IMR-90 (cell line): ENCODE measurements around the gene PCDHB12. TPM values are rescaled to one million over a fixed set of nuclear protein-coding genes. Genes with fewer than 3 reads are reported as not detected.
"Not testable (repeated sequence)": the region's sequence is repeated elsewhere in the genome, so short reads cannot be mapped to it uniquely, and the experiment has no call there.

Source experiments
- ATAC-seq: fragments of 200-7000 bp; cut with Tn5 transposase; 2 replicates; pipeline ENCODE4 v1.9.1; 2020; ENCODE audit warnings: low read depth, mild to moderate bottlenecking, moderate library complexity
- BruUV-seq: library from RNA; stranded (reverse); fragments of 400-500 nt; replicated peaks from 2 replicates; lab custom pipeline; 2021; lab: Mats Ljungman, UMichigan
- CTCF ChIA-PET: fragments of 300-600 bp; formaldehyde crosslinking; extraction: SDS; loops from one replicate; lab custom pipeline; 2021; ENCODE audit warnings: antibody characterized with exemption; lab: Yijun Ruan, JAX
- POLR2A ChIA-PET: fragments of 300-600 bp; sonication (Branson Sonifier 250); formaldehyde crosslinking; loops from one replicate; lab custom pipeline; 2022; ENCODE audit warnings: antibody characterized with exemption; ENCODE audit not compliant: unreplicated experiment; lab: Charles Lee
- DNase-seq: peaks from one replicate; pipeline ENCODE4 v3.0.0; 2013
- H2AFZ ChIP-seq: replicated peaks from 2 replicates; pipeline ENCODE3; 2013; ENCODE audit warnings: low read length, mild to moderate bottlenecking; ENCODE audit not compliant: poor library complexity
- H2AK5ac ChIP-seq: 2 replicates; pipeline ENCODE4 v1.6.1; 2013; ENCODE audit warnings: low read depth, low read length, inconsistent platforms
- H2AK9ac ChIP-seq: replicated peaks from 2 replicates; pipeline ENCODE3; 2013; ENCODE audit warnings: mild to moderate bottlenecking, low read depth, low read length, moderate library complexity; ENCODE audit not compliant: poor library complexity
- H2BK120ac ChIP-seq: 2 replicates; pipeline ENCODE4 v1.6.1; 2013; ENCODE audit warnings: low read depth, low read length, inconsistent platforms
- H2BK15ac ChIP-seq: 3 replicates; pipeline ENCODE4 v1.6.1; 2013; ENCODE audit warnings: low read depth, low read length, inconsistent platforms
- H2BK20ac ChIP-seq: 2 replicates; pipeline ENCODE4 v1.6.1; 2013; ENCODE audit warnings: low read depth, mild to moderate bottlenecking, inconsistent platforms, low read length, moderate library complexity
- H2BK5ac ChIP-seq: 2 replicates; pipeline ENCODE4 v1.6.1; 2013; ENCODE audit warnings: mild to moderate bottlenecking, low read depth, low read length, inconsistent platforms; ENCODE audit not compliant: poor library complexity, severe bottlenecking
- H3K14ac ChIP-seq: replicated peaks from 2 replicates; pipeline ENCODE4 v1.6.1; 2013; ENCODE audit warnings: low read depth, low read length, inconsistent platforms
- H3K18ac ChIP-seq: 2 replicates; pipeline ENCODE4 v1.6.1; 2013; ENCODE audit warnings: low read depth, low read length, control low read depth
- H3K23ac ChIP-seq: 2 replicates; pipeline ENCODE4 v1.6.1; 2013; ENCODE audit warnings: low read depth, low read length, inconsistent platforms
- H3K27ac ChIP-seq: 2 replicates; pipeline ENCODE4 v1.5.1; 2013; ENCODE audit warnings: mild to moderate bottlenecking, control low read depth, low read length; ENCODE audit not compliant: insufficient read depth
- H3K27me3 ChIP-seq: 2 replicates; pipeline ENCODE4 v1.6.1; 2013; ENCODE audit warnings: low read length; ENCODE audit not compliant: control insufficient read depth, insufficient read depth
- H3K36me3 ChIP-seq: 2 replicates; pipeline ENCODE4 v1.6.1; 2013; ENCODE audit warnings: low read length, mixed read lengths; ENCODE audit not compliant: control insufficient read depth, insufficient read depth
- H3K4ac ChIP-seq: 2 replicates; pipeline ENCODE4 v1.6.1; 2013; ENCODE audit warnings: low read depth, low read length, inconsistent platforms
- H3K4me1 ChIP-seq: 2 replicates; pipeline ENCODE4 v1.6.1; 2013; ENCODE audit warnings: low read length, mixed read lengths; ENCODE audit not compliant: control insufficient read depth, insufficient read depth
- H3K4me2 ChIP-seq: 2 replicates; pipeline ENCODE4 v1.6.1; 2013; ENCODE audit warnings: low read depth, mild to moderate bottlenecking, control low read depth, low read length, moderate library complexity
- H3K4me3 ChIP-seq: 2 replicates; pipeline ENCODE4 v1.5.1; 2013; ENCODE audit warnings: low read depth, mild to moderate bottlenecking, control low read depth, low read length, moderate library complexity; ENCODE audit not compliant: insufficient read depth
- H3K56ac ChIP-seq: 2 replicates; pipeline ENCODE4 v1.6.1; 2013; ENCODE audit warnings: low read length, inconsistent platforms; ENCODE audit not compliant: insufficient read depth; ENCODE audit errors: extremely low read depth
- H3K79me1 ChIP-seq, 2 experiments: 2 replicates each; pipeline ENCODE4 v1.6.1; 2013; ENCODE audit warnings: low read length in 2 of 2, inconsistent platforms in 1 of 2, low read depth in 1 of 2
- H3K9ac ChIP-seq: 2 replicates; pipeline ENCODE4 v1.6.1; 2013; ENCODE audit warnings: low read depth, low read length, control low read depth
- H3K9me1 ChIP-seq: 2 replicates; pipeline ENCODE4 v1.6.1; 2013; ENCODE audit warnings: low read length, inconsistent platforms; ENCODE audit not compliant: insufficient read depth
- H3K9me3 ChIP-seq: 2 replicates; pipeline ENCODE4 v1.6.1; 2013; ENCODE audit warnings: low read length; ENCODE audit not compliant: control insufficient read depth, insufficient read depth
- H4K20me1 ChIP-seq: 2 replicates; pipeline ENCODE4 v1.6.1; 2013; ENCODE audit warnings: low read length, inconsistent platforms; ENCODE audit not compliant: insufficient read depth
- H4K5ac ChIP-seq: 2 replicates; pipeline ENCODE4 v1.6.1; 2013; ENCODE audit warnings: mild to moderate bottlenecking, low read depth, low read length, control low read depth
- H4K8ac ChIP-seq, 2 experiments: 2 replicates each; pipeline ENCODE4 v1.6.1; 2013; ENCODE audit warnings: low read depth in 2 of 2, low read length in 2 of 2, control low read depth in 1 of 2, inconsistent platforms in 1 of 2
- H4K91ac ChIP-seq: 2 replicates; pipeline ENCODE4 v1.6.1; 2013; ENCODE audit warnings: low read depth, low read length, inconsistent platforms; ENCODE audit not compliant: insufficient read depth
- WGBS, 2 experiments: methylation state at CpG; one replicate each; pipeline versions ENCODE4 v1.1.5 to v1.1.7; 2013; ENCODE audit warnings: missing lambda C conversion rate in 2 of 2; ENCODE audit not compliant: insufficient read length in 1 of 2; ENCODE audit errors: extremely low coverage in 2 of 2; 5-methylcytosine and 5-hydroxymethylcytosine counted together
- dilution Hi-C: fragments of 300-500 bp; cut with HindIII; formaldehyde crosslinking; loops from one replicate; pipeline ENCODE4 v1.14.3; 2018; ENCODE audit warnings: low sequenced_read_pairs; ENCODE audit not compliant: unreplicated experiment
- in situ Hi-C: fragments of 300-500 bp; cut with MboI; formaldehyde crosslinking; loops from 3 replicates; pipeline ENCODE4 v1.14.3; 2019; ENCODE audit warnings: low sequenced_read_pairs, inconsistent platforms, mixed read lengths
- intact Hi-C: fragments of 100-400 bp; cut with micrococcal nuclease; formaldehyde crosslinking; loops from 2 replicates; pipeline ENCODE4 v1.10.0; 2022
- polyA plus RNA-seq, 3 experiments: library from polyadenylated mRNA; depleted of rRNA; stranded (reverse); fragments of >200 nt; gene quantifications; 2 replicates each; pipeline ENCODE4 v1.2.3, GENCODE V29; 2012; ENCODE audit warnings: low replicate concordance in 1 of 3
- total RNA-seq: library from RNA; depleted of rRNA; stranded (reverse); fragments of >200 nt; gene quantifications from 2 replicates; pipeline ENCODE4 v1.2.3, GENCODE V29; 2012

Gene PCDHB12
- total and polyA plus RNA-seq, 2 of the 4 experiments (the other 2 are of a cell fraction) = 0.09 to 0.18 TPM

- H3K9me1 ChIP-seq, H2BK120ac ChIP-seq, CTCF ChIA-PET, BruUV-seq, H4K5ac ChIP-seq, H3K27me3 ChIP-seq, ATAC-seq, H3K9ac ChIP-seq, in situ Hi-C loops, H4K91ac ChIP-seq, H2BK15ac ChIP-seq, H2AK5ac ChIP-seq, H3K4me3 ChIP-seq, H3K27ac ChIP-seq, dilution Hi-C loops, H3K14ac ChIP-seq, DNase-seq, H3K36me3 ChIP-seq, H2BK5ac ChIP-seq, POLR2A ChIA-PET, H4K8ac ChIP-seq, H2AFZ ChIP-seq, H2BK20ac ChIP-seq, H3K4me1 ChIP-seq, intact Hi-C loops, H4K20me1 ChIP-seq, H3K23ac ChIP-seq, H3K4me2 ChIP-seq, H3K18ac ChIP-seq, H3K4ac ChIP-seq, H3K56ac ChIP-seq, H2AK9ac ChIP-seq, H3K79me1 ChIP-seq: not testable (repeated sequence)
- 12% methylated on average over 8 of the region's 38 CpGs; no CpG with 5 or more reads in 1 of the 2 experiments for WGBS, 2 experiments
- peaks cover 13% of the 10 kb centered on the region for H3K9me3 ChIP-seq
Measured at GRCh38 chr5:141201126-141201525, 7.4 kb upstream of the PCDHB12 start.

- in situ Hi-C loops = not testable (repeated sequence)
Measured at GRCh38 chr5:141201646-141202045, 6.9 kb upstream of the PCDHB12 start.

More at GRCh38 chr5:141201646-141202045, 6.9 kb upstream of the PCDHB12 start:
- dilution Hi-C loops, H3K4me1 ChIP-seq, H3K4ac ChIP-seq, H3K27ac ChIP-seq, H3K9ac ChIP-seq, H2BK5ac ChIP-seq, CTCF ChIA-PET, H3K4me3 ChIP-seq, H3K14ac ChIP-seq, H3K18ac ChIP-seq, H3K79me1 ChIP-seq, DNase-seq, H3K23ac ChIP-seq, ATAC-seq, H4K91ac ChIP-seq, POLR2A ChIA-PET, H2AFZ ChIP-seq, H2BK15ac ChIP-seq, H2BK20ac ChIP-seq, H2BK120ac ChIP-seq, BruUV-seq, H3K56ac ChIP-seq, H3K4me2 ChIP-seq, H3K9me1 ChIP-seq, intact Hi-C loops, H4K5ac ChIP-seq, H2AK5ac ChIP-seq, H2AK9ac ChIP-seq, H4K8ac ChIP-seq, H3K27me3 ChIP-seq, H3K36me3 ChIP-seq, H4K20me1 ChIP-seq: not testable (repeated sequence)
- WGBS, 2 experiments = 28% methylated on average over 8 of the region's 35 CpGs; no CpG with 5 or more reads in 1 of the 2 experiments
- H3K9me3 ChIP-seq = peaks cover 13% of the 10 kb centered on the region
